ENCODE results near the gene KPNA4. TPM values are rescaled to one million over a fixed set of nuclear protein-coding genes. Genes with fewer than 3 reads are reported as not detected.

The KPNA4 gene
- total and polyA plus RNA-seq, 2 of the 4 experiments (the other 2 are of a cell fraction) = 12.9 to 46.1 TPM

DNA sequence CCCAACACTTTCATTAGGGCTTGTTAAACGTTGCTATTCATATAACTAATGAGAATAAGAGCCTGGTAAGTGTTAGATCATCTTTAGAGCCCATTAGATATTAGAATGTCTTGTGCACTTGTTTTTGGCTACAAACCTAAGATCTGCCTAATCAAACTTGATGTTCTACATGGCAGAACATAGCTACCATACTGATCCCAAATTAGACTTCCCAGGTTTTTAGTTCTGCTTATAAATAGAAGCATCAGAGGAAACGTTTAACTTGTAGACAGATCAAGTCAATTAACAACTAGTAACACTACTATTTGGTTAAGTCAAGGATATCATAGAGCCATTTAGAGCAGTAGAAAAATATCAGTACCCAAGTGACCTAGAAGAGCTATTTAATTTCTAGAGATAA lies 11.7 kb upstream of the KPNA4 start:
- Histone ChIP-seq H3K4me1 (ENCODE audit: control insufficient read depth, insufficient read depth, low read length) (no peaks in the 10 kb centered on the region), H3K4me2 (ENCODE audit: low read depth, low read length) (no peak overlapping the region), H2AFZ (replicated peaks; ENCODE audit: low read length, poor library complexity) (no peak overlapping the region), H4K8ac (ENCODE audit: low read depth in 2 of 2, low read length in 2 of 2) (no peak overlapping the region), H2AK9ac (replicated peaks; ENCODE audit: low read depth, low read length, poor library complexity) (no peak overlapping the region), H3K27me3 (ENCODE audit: control insufficient read depth, insufficient read depth, low read length) (peaks cover 2% of the 10 kb centered on the region), H3K9me3 (ENCODE audit: control insufficient read depth, insufficient read depth, low read length) (no peaks in the 10 kb centered on the region), H4K91ac (ENCODE audit: insufficient read depth, low read depth, low read length) (no peak overlapping the region), H3K23ac (ENCODE audit: low read depth, low read length) (no peak overlapping the region), H3K9me1 (ENCODE audit: insufficient read depth, low read length) (no peaks in the 10 kb centered on the region), H2BK20ac (ENCODE audit: low read depth, low read length) (no peak overlapping the region), H4K5ac (ENCODE audit: low read depth, low read length) (no peak overlapping the region), H3K4me3 (ENCODE audit: insufficient read depth, low read depth, low read length) (no peak overlapping the region), H3K4ac (ENCODE audit: low read depth, low read length) (no peak overlapping the region), H3K9ac (ENCODE audit: low read depth, low read length) (no peak overlapping the region), H2BK5ac (ENCODE audit: low read depth, low read length, poor library complexity, severe bottlenecking) (no peak overlapping the region), H3K36me3 (ENCODE audit: control insufficient read depth, insufficient read depth, low read length) (no peaks in the 10 kb centered on the region), H2BK15ac (ENCODE audit: low read depth, low read length) (no peak overlapping the region), H3K56ac (ENCODE audit: extremely low read depth, insufficient read depth, low read length) (no peak overlapping the region), H2BK120ac (ENCODE audit: low read depth, low read length) (no peak overlapping the region), H3K79me1 (ENCODE audit: low read depth in 1 of 2, low read length in 2 of 2) (no peaks in the 10 kb centered on the region), H2AK5ac (ENCODE audit: low read depth, low read length) (no peak overlapping the region), H3K27ac (ENCODE audit: insufficient read depth, low read length) (no peak overlapping the region), H4K20me1 (ENCODE audit: insufficient read depth, low read length) (no peaks in the 10 kb centered on the region), H3K18ac (ENCODE audit: low read depth, low read length) (no peak overlapping the region), H3K14ac (replicated peaks; ENCODE audit: low read depth, low read length) (no peak overlapping the region)
- POLR2A ChIA-PET (ENCODE audit: unreplicated experiment) = no interaction called here
- dilution Hi-C loops (cut with HindIII; ENCODE audit: low sequenced_read_pairs, unreplicated experiment) (no loop called here), in situ Hi-C loops (cut with MboI; ENCODE audit: low sequenced_read_pairs) (no loop called here), intact Hi-C loops (cut with micrococcal nuclease) (loop anchor here (5.0 kb wide), 1 partner anchor 365 kb away; no protein-coding TSS in a partner anchor)
- ATAC-seq (ENCODE audit: low read depth) (no peak), DNase-seq (no peak)
- TF ChIP-seq FOS (IDR thresholded peaks at IDR 0.05; ENCODE audit: low read depth, low read length) (no peak), RAD21 (IDR thresholded peaks at IDR 0.05; ENCODE audit: low read length) (no peak), CTCF (conservative IDR thresholded peaks at IDR 0.05; ENCODE audit: low read depth, low read length) (no peak), CHD1 (IDR thresholded peaks at IDR 0.05; ENCODE audit: low read depth, low read length) (no peak), NFE2L2 (IDR thresholded peaks at IDR 0.05; ENCODE audit: low read depth, low read length) (no peak), MAFK (IDR thresholded peaks at IDR 0.05; ENCODE audit: low read depth, low read length) (no peak), RCOR1 (IDR thresholded peaks at IDR 0.05; ENCODE audit: insufficient replicate concordance, low read length) (no peak), RFX5 (IDR thresholded peaks at IDR 0.05; ENCODE audit: low read depth, low read length) (no peak), POLR2A (IDR thresholded peaks at IDR 0.05; ENCODE audit: low read depth, low read length) (no peak), MXI1 (IDR thresholded peaks at IDR 0.05; ENCODE audit: borderline replicate concordance, low read depth, low read length) (no peak), BHLHE40 (IDR thresholded peaks at IDR 0.05; ENCODE audit: low read depth, low read length) (no peak), MAZ (IDR thresholded peaks at IDR 0.05; ENCODE audit: borderline replicate concordance, low read depth, low read length) (no peak), CEBPB (IDR thresholded peaks at IDR 0.05; ENCODE audit: low read depth, low read length) (no peak), ELK1 (IDR thresholded peaks at IDR 0.05; ENCODE audit: borderline replicate concordance, low read depth, low read length) (no peak)
- TF ChIP-seq, protein P1, sequence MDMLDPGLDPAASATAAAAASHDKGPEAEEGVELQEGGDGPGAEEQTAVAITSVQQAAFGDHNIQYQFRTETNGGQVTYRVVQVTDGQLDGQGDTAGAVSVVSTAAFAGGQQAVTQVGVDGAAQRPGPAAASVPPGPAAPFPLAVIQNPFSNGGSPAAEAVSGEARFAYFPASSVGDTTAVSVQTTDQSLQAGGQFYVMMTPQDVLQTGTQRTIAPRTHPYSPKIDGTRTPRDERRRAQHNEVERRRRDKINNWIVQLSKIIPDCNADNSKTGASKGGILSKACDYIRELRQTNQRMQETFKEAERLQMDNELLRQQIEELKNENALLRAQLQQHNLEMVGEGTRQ (IDR thresholded peaks at IDR 0.05; ENCODE audit: low read depth, low read length) = no peak
- no TSS peak for BruUV-seq (replicated peaks)
- no CpG with 5 or more reads among the region's 2 CpGs for WGBS, 2 experiments (ENCODE audit: extremely low coverage in 2 of 2, insufficient read length in 1 of 2)
- CTCF ChIA-PET = no interaction called here

Data from IMR-90 (cell line).